Stomach (tissue), 9 donors: ENCODE data around the gene TP53BP2. TPM values are rescaled to one million over a fixed set of nuclear protein-coding genes. Genes with fewer than 3 reads are reported as not detected.
A peak's percentile ranks its signal among the peaks of the same experiment; 100 is the strongest.

ENCODE experiments used
- DNase-seq, 2 donors: peaks; one replicate each; pipeline versions ENCODE4 v3.0.0 to v3.0.0-alpha.2; 2013 to 2019
- H3K27ac ChIP-seq, 5 donors: fragments of 200-600 bp in 4 of 5; sonication (generic) in 4 of 5; one replicate each; pipeline ENCODE4 v1.5.1; 2013 to 2019; ENCODE audit warnings: mild to moderate bottlenecking in 1 of 5, moderate library complexity in 1 of 5
- H3K27me3 ChIP-seq, 3 donors: fragments of 200-600 bp; sonication (generic); one replicate each; pipeline ENCODE4 v1.5.1; 2017 to 2019; ENCODE audit warnings: mixed run types in 1 of 3
- H3K36me3 ChIP-seq, 4 donors: fragments of 200-600 bp; sonication (generic); 1 replicate in 3 of 4; 2 replicates in 1 of 4; pipeline ENCODE4 v1.5.1; 2016 to 2019
- H3K4me1 ChIP-seq, 4 donors: fragments of 200-600 bp; sonication (generic); one replicate each; pipeline ENCODE4 v1.5.1; 2016 to 2019
- H3K4me3 ChIP-seq, 4 donors: fragments of 200-600 bp; sonication (generic) in 3 of 4; one replicate each; pipeline ENCODE4 v1.5.1; 2016 to 2019; ENCODE audit warnings: mild to moderate bottlenecking in 1 of 4
- H3K9me3 ChIP-seq, 4 donors: fragments of 200-600 bp; sonication (generic); one replicate each; pipeline ENCODE4 v1.5.1; 2016 to 2019
- EP300 ChIP-seq: sonication (generic); formaldehyde crosslinking; IDR thresholded peaks from one replicate; pipeline ENCODE4 v1.6.1; 2017; ENCODE audit warnings: antibody characterized with exemption
- POLR2A ChIP-seq, 4 donors: fragments of 450-650 bp; IDR thresholded peaks; one replicate each; pipeline ENCODE4 v1.6.1; 2016; ENCODE audit warnings: antibody characterized with exemption in 4 of 4, control low read depth in 2 of 4, mild to moderate bottlenecking in 1 of 4, moderate library complexity in 1 of 4
- POLR2AphosphoS5 ChIP-seq, 3 donors: sonication (generic); formaldehyde crosslinking; IDR thresholded peaks; one replicate each; pipeline ENCODE4 v1.6.1; 2016; ENCODE audit warnings: antibody characterized with exemption in 3 of 3
- WGBS, 5 donors: extraction: QIAGEN DNeasy Blood & Tissue Kit in 3 of 5; methylation state at CpG; one replicate each; pipeline versions ENCODE4 v1.1.5 to v1.1.7; 2013 to 2018; 5-methylcytosine and 5-hydroxymethylcytosine counted together
- intact Hi-C: fragments of 100-400 bp; cut with DNase I; formaldehyde crosslinking; loops from one replicate; pipeline ENCODE4 v1.15.1; 2023; ENCODE audit warnings: low total_unique reads
- polyA plus RNA-seq, 3 donors: library from polyadenylated mRNA; stranded (reverse); fragments of 200-250 nt; gene quantifications; one replicate each; pipeline ENCODE4 v1.2.3, GENCODE V29; 2013
- total RNA-seq, 5 donors: library from RNA; depleted of rRNA; stranded (reverse); fragments of >200 nt; gene quantifications; one replicate each; pipeline versions ENCODE4 v1.1.0 to v1.2.3, GENCODE V29; 2014 to 2016
- TF ChIP-seq, protein P1 (sequence below), 7 experiments: fragments of 450-650 bp in 4 of 7; fragments of 200-600 bp in 3 of 7; sonication (generic) in 3 of 7; IDR thresholded peaks; one replicate each; pipeline ENCODE4 v1.5.1; 2016 to 2019; ENCODE audit warnings: antibody characterized with exemption in 7 of 7, control low read depth in 2 of 7, mild to moderate bottlenecking in 1 of 7
- donor health status: healthy with polysubstance abuse.
- donor health status: Bipolar disorder and iron deficiency.
- donor health status: healthy.

TP53BP2 gene
- total and polyA plus RNA-seq, 8 donors: 6.9 to 157 (median 32.9) TPM

DNA sequence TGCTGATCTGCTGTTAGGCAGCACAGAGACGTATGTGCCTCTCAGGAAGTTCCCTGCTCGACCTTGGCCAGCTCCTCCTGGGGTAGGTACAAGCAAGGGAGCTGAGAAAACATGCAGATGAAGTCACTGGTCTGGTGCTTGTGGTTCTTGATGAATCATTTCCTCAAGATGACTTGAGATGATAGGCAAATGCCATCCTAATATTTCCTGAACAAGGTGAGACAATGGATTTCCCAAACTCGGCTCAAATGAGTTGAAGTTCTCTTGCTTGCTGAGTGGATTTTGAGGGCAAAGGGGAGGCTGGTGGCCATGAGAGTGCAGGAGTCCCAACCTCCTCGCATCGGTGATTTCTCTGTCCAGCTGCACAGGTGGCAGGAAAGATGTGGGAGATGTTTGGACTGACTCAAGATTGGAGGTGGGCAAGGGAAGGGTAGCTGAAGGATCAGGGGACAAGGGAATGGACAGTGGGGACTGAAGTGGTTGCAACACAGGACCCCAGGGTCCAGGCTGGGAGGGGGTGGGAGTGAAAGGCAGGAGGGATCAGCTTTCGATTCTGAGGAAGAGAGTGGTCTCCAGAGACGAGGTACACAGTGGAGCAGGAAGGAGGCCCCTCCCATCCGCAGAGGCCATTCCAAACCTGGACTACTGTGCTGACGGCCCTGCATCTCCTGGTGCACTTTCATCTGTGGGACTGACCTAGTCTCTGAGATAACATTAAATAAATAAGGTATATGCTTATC lies 69.5 kb downstream of the TP53BP2 start:
- 21 to 40% (median 34%) methylated on average over 9 of the region's 9 CpGs for whole genome bisulfite sequencing, 5 donors
- no peak overlapping the region for H3K4me3 ChIP-seq
- peaks cover 27 to 57% (median 32%) of the 10 kb centered on the region in 4 donors for H3K4me1 ChIP-seq
- TF ChIP-seq, protein P1, sequence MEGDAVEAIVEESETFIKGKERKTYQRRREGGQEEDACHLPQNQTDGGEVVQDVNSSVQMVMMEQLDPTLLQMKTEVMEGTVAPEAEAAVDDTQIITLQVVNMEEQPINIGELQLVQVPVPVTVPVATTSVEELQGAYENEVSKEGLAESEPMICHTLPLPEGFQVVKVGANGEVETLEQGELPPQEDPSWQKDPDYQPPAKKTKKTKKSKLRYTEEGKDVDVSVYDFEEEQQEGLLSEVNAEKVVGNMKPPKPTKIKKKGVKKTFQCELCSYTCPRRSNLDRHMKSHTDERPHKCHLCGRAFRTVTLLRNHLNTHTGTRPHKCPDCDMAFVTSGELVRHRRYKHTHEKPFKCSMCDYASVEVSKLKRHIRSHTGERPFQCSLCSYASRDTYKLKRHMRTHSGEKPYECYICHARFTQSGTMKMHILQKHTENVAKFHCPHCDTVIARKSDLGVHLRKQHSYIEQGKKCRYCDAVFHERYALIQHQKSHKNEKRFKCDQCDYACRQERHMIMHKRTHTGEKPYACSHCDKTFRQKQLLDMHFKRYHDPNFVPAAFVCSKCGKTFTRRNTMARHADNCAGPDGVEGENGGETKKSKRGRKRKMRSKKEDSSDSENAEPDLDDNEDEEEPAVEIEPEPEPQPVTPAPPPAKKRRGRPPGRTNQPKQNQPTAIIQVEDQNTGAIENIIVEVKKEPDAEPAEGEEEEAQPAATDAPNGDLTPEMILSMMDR (IDR thresholded peaks at IDR 0.05): no peak
- peak in 1 of 3 donors; percentile 72 for TF ChIP-seq POLR2AphosphoS5 (IDR thresholded peaks at IDR 0.05)
- peaks cover 42 to 99% (median 90%) of the 10 kb centered on the region in 4 donors for H3K36me3 ChIP-seq
- peak overlapping the region; percentile 8 to 67 (median 54) for H3K27ac ChIP-seq
- intact Hi-C loops: no loop called here
- peak in 1 of 2 donors; percentile 62 for DNase-seq
- no peaks in the 10 kb centered on the region for H3K27me3 ChIP-seq
- H3K9me3 ChIP-seq: no peaks in the 10 kb centered on the region

DNA sequence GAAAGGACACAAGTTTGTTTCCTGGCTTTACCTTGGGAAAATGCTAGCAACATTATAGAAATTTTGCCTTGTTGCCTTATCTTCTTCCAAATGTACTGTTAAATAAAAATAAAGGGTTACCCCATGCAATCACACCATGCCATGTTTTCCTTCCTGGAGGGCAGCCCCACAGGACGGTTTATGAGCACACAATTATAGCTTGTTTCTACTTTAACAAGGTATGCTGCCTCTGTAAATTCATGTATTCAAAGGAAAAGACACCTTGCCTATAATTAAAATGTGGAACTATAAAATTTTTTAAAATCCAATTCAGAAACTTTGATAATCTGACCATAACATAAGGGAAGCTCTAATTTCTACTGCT lies 70.1 kb downstream of the TP53BP2 start:
- TF ChIP-seq EP300 (no peak), POLR2AphosphoS5 (IDR thresholded peaks at IDR 0.05) (no peak), POLR2A (IDR thresholded peaks at IDR 0.05) (no peak)
- TF ChIP-seq, protein P1 (IDR thresholded peaks at IDR 0.05): no peak
- Histone ChIP-seq H3K9me3 (no peaks in the 10 kb centered on the region), H3K27me3 (no peaks in the 10 kb centered on the region), H3K4me1 (peaks cover 31 to 62% (median 37%) of the 10 kb centered on the region in 4 donors), H3K4me3 (no peak overlapping the region), H3K36me3 (peaks cover 45 to 99% (median 91%) of the 10 kb centered on the region in 4 donors), H3K27ac (peak overlapping the region in 4 of 5 donors; percentile 39 to 67 (median 60))
- no peak for DNase-seq
- WGBS, 5 donors: 23 to 61% (median 43%) methylated on average over 1 of the region's 1 CpG
- intact Hi-C loops: no loop called here

GRCh38 chr1:223775054-223775453 lies 70.7 kb downstream of the TP53BP2 start:
- Histone ChIP-seq H3K4me3 (no peak overlapping the region), H3K27me3 (no peaks in the 10 kb centered on the region), H3K36me3 (peaks cover 45 to 99% (median 91%) of the 10 kb centered on the region in 4 donors), H3K9me3 (no peaks in the 10 kb centered on the region), H3K27ac (peak overlapping the region in 3 of 5 donors; percentile 39 to 67 (median 66)), H3K4me1 (peaks cover 31 to 67% (median 40%) of the 10 kb centered on the region in 4 donors)
- intact Hi-C loops: no loop called here
- 52 to 77% (median 65%) methylated on average over 4 of the region's 4 CpGs for WGBS, 5 donors
- TF ChIP-seq, protein P1 (IDR thresholded peaks at IDR 0.05): no peak
- TF ChIP-seq POLR2A (IDR thresholded peaks at IDR 0.05) (no peak), POLR2AphosphoS5 (IDR thresholded peaks at IDR 0.05) (no peak), EP300 (no peak)
- DNase-seq: no peak

GRCh38 chr1:223774134-223774814 lies 71.5 kb downstream of the TP53BP2 start:
- Histone ChIP-seq H3K27me3 (no peaks in the 10 kb centered on the region), H3K27ac (peak overlapping the region in 2 of 5 donors; percentile 20 to 28), H3K4me1 (peaks cover 31 to 67% (median 40%) of the 10 kb centered on the region in 4 donors), H3K36me3 (peaks cover 52 to 99% (median 93%) of the 10 kb centered on the region in 4 donors), H3K9me3 (no peaks in the 10 kb centered on the region), H3K4me3 (no peak overlapping the region)
- WGBS, 5 donors: 87 to 96% (median 93%) methylated on average over 6 of the region's 6 CpGs
- TF ChIP-seq, protein P1 (IDR thresholded peaks at IDR 0.05): no peak
- no peak for TF ChIP-seq POLR2A (IDR thresholded peaks at IDR 0.05)
- TF ChIP-seq EP300: no peak
- no peak for TF ChIP-seq POLR2AphosphoS5 (IDR thresholded peaks at IDR 0.05)
- DNase-seq: no peak
- intact Hi-C loops: no loop called here
